ENCODE data around the gene GREM2. TPM values are rescaled to one million over a fixed set of nuclear protein-coding genes. Genes with fewer than 3 reads are reported as not detected.

GREM2 gene
- total RNA-seq, 2 experiments from 2014 or later: 0.16 to 0.28 TPM

DNA sequence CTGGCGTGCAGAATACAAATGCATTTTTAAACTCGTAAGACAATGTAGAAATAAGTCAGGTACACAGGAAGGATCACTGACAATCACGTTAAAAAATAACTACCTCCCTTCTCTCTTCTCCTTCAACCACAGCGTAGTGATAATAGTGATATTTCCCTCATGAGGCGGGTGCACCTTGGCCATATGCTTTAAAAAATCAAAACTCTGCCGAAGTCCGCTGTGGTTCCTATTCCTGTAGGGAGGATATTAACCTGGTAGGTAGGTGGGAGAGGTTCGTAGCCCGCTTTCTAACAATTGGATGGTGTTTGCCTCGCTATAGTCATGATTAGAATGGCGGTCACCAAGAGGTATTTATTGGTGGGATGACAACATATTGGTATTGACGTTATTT lies 732 bp downstream of the GREM2 start:
- Mint-ChIP-seq H3K36me3 (ENCODE audit: low read depth) (no peaks in the 10 kb centered on the region), H3K4me1 (ENCODE audit: low read depth) (peaks cover 31% of the 10 kb centered on the region), H3K4me3 (peak overlapping the region; percentile 94), H3K27me3 (peaks cover 52% of the 10 kb centered on the region), H3K27ac (peak overlapping the region; percentile 75), H3K9me3 (no peaks in the 10 kb centered on the region)
- Histone ChIP-seq H3K27me3 (ENCODE audit: control insufficient read depth in 1 of 2, insufficient read depth in 2 of 2, low read length in 2 of 2) (peaks cover 4 to 5% of the 10 kb centered on the region in 2 experiments), H3K27ac (ENCODE audit: low read depth in 1 of 2, low read length in 2 of 2) (no peak overlapping the region), H3K9me3 (ENCODE audit: control insufficient read depth in 1 of 2, insufficient read depth in 1 of 2, low read length in 2 of 2) (no peaks in the 10 kb centered on the region), H3K4me3 (ENCODE audit: low read length) (peak overlapping the region; percentile 50), H3K4me1 (ENCODE audit: insufficient read depth, low read length) (peaks cover 13% of the 10 kb centered on the region), H3K36me3 (ENCODE audit: insufficient read depth, low read length) (no peaks in the 10 kb centered on the region)
- DNase-seq: no peak
- ATAC-seq (ENCODE audit: poor library complexity): no peak
- ChIA-PET CTCF (no interaction called here), POLR2A (interaction anchor here (1.3 kb wide), 1 partner anchor 35 kb away, joined by 8 read pairs; no protein-coding TSS in a partner anchor)
- TF ChIP-seq, protein P1, sequence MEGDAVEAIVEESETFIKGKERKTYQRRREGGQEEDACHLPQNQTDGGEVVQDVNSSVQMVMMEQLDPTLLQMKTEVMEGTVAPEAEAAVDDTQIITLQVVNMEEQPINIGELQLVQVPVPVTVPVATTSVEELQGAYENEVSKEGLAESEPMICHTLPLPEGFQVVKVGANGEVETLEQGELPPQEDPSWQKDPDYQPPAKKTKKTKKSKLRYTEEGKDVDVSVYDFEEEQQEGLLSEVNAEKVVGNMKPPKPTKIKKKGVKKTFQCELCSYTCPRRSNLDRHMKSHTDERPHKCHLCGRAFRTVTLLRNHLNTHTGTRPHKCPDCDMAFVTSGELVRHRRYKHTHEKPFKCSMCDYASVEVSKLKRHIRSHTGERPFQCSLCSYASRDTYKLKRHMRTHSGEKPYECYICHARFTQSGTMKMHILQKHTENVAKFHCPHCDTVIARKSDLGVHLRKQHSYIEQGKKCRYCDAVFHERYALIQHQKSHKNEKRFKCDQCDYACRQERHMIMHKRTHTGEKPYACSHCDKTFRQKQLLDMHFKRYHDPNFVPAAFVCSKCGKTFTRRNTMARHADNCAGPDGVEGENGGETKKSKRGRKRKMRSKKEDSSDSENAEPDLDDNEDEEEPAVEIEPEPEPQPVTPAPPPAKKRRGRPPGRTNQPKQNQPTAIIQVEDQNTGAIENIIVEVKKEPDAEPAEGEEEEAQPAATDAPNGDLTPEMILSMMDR (IDR thresholded peaks at IDR 0.05): no peak
- intact Hi-C loops (cut with DNase I, micrococcal nuclease): no loop called here

DNA sequence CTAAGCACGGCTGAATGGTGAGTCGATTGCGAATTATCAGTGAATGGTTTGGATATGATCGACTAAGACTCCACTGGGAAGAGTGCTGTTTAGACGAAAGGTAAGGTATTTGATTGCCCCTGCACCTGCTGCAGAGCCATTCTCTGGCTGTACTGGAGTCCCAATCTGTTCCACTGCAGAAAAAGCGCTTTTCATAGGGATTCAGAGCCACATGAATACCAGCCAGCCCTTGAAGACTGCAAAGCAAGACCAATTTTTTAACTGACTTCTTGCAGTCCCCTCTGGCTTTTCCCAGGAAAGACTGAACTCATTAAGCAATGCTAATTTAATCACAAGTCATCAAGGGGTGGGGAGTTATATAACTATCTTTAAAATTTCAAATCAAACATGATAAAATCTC lies 1.3 kb downstream of the GREM2 start:
- H3K27ac Mint-ChIP-seq: no peak overlapping the region

DNA sequence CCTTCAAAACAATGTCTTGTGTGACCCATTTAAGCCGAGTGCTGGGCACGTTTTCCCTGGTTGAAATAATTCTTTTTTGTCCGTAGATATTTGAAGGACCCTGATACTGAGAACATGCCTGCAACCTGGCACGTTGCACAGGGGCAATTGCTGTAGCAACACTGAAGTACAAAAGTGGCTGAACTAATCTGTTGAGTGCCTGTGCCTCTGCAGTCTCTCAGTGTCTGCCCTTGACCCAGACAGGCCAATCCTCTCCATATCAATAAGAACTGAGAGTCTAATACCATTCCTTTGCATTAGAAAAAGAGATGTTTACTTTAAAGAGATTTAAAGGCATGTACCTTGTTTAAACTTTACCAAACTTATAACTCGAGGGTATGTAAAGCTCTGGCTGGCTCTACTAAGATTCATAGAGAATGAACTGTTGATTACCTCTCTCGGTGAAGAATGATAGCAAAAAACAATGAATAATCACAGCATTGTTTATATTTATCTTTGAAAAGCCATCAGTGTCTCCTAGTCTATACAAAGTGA lies 2.4 kb downstream of the GREM2 start:
- peaks cover 4 to 5% of the 10 kb centered on the region in 2 experiments for H3K27me3 ChIP-seq (ENCODE audit: control insufficient read depth in 1 of 2, insufficient read depth in 2 of 2, low read length in 2 of 2)
- CTCF ChIA-PET: no interaction called here
- Mint-ChIP-seq H3K27ac (no peak overlapping the region), H3K27me3 (peaks cover 52% of the 10 kb centered on the region), H3K4me3 (no peak overlapping the region), H3K9me3 (no peaks in the 10 kb centered on the region), H3K36me3 (ENCODE audit: low read depth) (no peaks in the 10 kb centered on the region), H3K4me1 (ENCODE audit: low read depth) (peaks cover 31% of the 10 kb centered on the region)
- no peaks in the 10 kb centered on the region for H3K9me3 ChIP-seq (ENCODE audit: control insufficient read depth in 1 of 2, insufficient read depth in 1 of 2, low read length in 2 of 2)
- POLR2A ChIA-PET: interaction anchor here (1.0 kb wide), 1 partner anchor 34 kb away, joined by 4 read pairs; no protein-coding TSS in a partner anchor
- H3K4me1 ChIP-seq (ENCODE audit: insufficient read depth, low read length): peaks cover 13% of the 10 kb centered on the region
- H3K4me3 ChIP-seq (ENCODE audit: low read length): no peak overlapping the region
- H3K36me3 ChIP-seq (ENCODE audit: insufficient read depth, low read length): no peaks in the 10 kb centered on the region
- H3K27ac ChIP-seq (ENCODE audit: low read depth in 1 of 2, low read length in 2 of 2): no peak overlapping the region
- intact Hi-C loops (cut with DNase I, micrococcal nuclease): loop anchor here in 1 of 2 experiments (2.0 kb wide), 1 partner anchor 155 kb away; no protein-coding TSS in a partner anchor
- ATAC-seq (ENCODE audit: poor library complexity): no peak
- TF ChIP-seq, protein P1 (IDR thresholded peaks at IDR 0.05): no peak
- no peak for DNase-seq

More for the DNA sequence above, 1.3 kb downstream of the GREM2 start:
- no peaks in the 10 kb centered on the region for H3K36me3 ChIP-seq (ENCODE audit: insufficient read depth, low read length)
- H3K27me3 ChIP-seq (ENCODE audit: control insufficient read depth in 1 of 2, insufficient read depth in 2 of 2, low read length in 2 of 2): peaks cover 4 to 5% of the 10 kb centered on the region in 2 experiments
- peaks cover 31% of the 10 kb centered on the region for H3K4me1 Mint-ChIP-seq (ENCODE audit: low read depth)
- TF ChIP-seq, protein P1 (IDR thresholded peaks at IDR 0.05): no peak
- peaks cover 13% of the 10 kb centered on the region for H3K4me1 ChIP-seq (ENCODE audit: insufficient read depth, low read length)
- no peak for DNase-seq
- H3K4me3 ChIP-seq (ENCODE audit: low read length): peak overlapping the region; percentile 50
- CTCF ChIA-PET: no interaction called here
- POLR2A ChIA-PET: interaction anchor here (1.0 kb wide), 1 partner anchor 35 kb away, joined by 4 read pairs; no protein-coding TSS in a partner anchor
- H3K36me3 Mint-ChIP-seq (ENCODE audit: low read depth): no peaks in the 10 kb centered on the region
- H3K4me3 Mint-ChIP-seq: no peak overlapping the region
- ATAC-seq (ENCODE audit: poor library complexity): no peak
- intact Hi-C loops (cut with DNase I, micrococcal nuclease): no loop called here
- no peak overlapping the region for H3K27ac ChIP-seq (ENCODE audit: low read depth in 1 of 2, low read length in 2 of 2)
- H3K9me3 ChIP-seq (ENCODE audit: control insufficient read depth in 1 of 2, insufficient read depth in 1 of 2, low read length in 2 of 2): no peaks in the 10 kb centered on the region
- H3K9me3 Mint-ChIP-seq: no peaks in the 10 kb centered on the region
- H3K27me3 Mint-ChIP-seq: peaks cover 52% of the 10 kb centered on the region
